H9 (cell line): ENCODE measurements around the gene ACTR2. TPM values are rescaled to one million over a fixed set of nuclear protein-coding genes. Genes with fewer than 3 reads are reported as not detected.

ENCODE experiments used
- DNase-seq: peaks from one replicate; pipeline ENCODE4 v3.0.0-alpha.2; 2017
- H2AFZ ChIP-seq: one replicate; pipeline ENCODE4 v1.6.1; 2013; ENCODE audit warnings: mild to moderate bottlenecking, low read length, control low read depth, moderate library complexity
- H2AK5ac ChIP-seq: 2 replicates; pipeline ENCODE4 v1.6.1; 2013; ENCODE audit warnings: low read length, control low read depth, mixed read lengths; ENCODE audit not compliant: insufficient read length
- H2BK120ac ChIP-seq: one replicate; pipeline ENCODE4 v1.6.1; 2013; ENCODE audit warnings: low read depth, mild to moderate bottlenecking, low read length, control low read depth, inconsistent platforms; ENCODE audit not compliant: poor library complexity, severe bottlenecking
- H2BK12ac ChIP-seq: 2 replicates; pipeline ENCODE4 v1.6.1; 2013; ENCODE audit warnings: low read length, control low read depth, mixed read lengths, low read depth; ENCODE audit not compliant: insufficient read length
- H2BK15ac ChIP-seq: 2 replicates; pipeline ENCODE4 v1.6.1; 2013; ENCODE audit warnings: low read depth, low read length, control low read depth
- H2BK20ac ChIP-seq: one replicate; pipeline ENCODE4 v1.6.1; 2013; ENCODE audit warnings: low read depth, mild to moderate bottlenecking, low read length, control low read depth, inconsistent platforms; ENCODE audit not compliant: poor library complexity, severe bottlenecking
- H2BK5ac ChIP-seq: 2 replicates; pipeline ENCODE4 v1.6.1; 2013; ENCODE audit warnings: low read length, control low read depth, mixed read lengths; ENCODE audit not compliant: insufficient read length
- H3K14ac ChIP-seq: 2 replicates; pipeline ENCODE4 v1.6.1; 2013; ENCODE audit warnings: low read length, control low read depth; ENCODE audit not compliant: insufficient read depth
- H3K18ac ChIP-seq: 2 replicates; pipeline ENCODE4 v1.6.1; 2013; ENCODE audit warnings: low read depth, mild to moderate bottlenecking, mixed read lengths, low read length, control low read depth; ENCODE audit not compliant: insufficient read length
- H3K23ac ChIP-seq: 2 replicates; pipeline ENCODE4 v1.6.1; 2013; ENCODE audit warnings: low read length, control low read depth, mixed read lengths, low read depth; ENCODE audit not compliant: insufficient read length
- H3K23me2 ChIP-seq: 2 replicates; pipeline ENCODE4 v1.6.1; 2013; ENCODE audit warnings: low read depth, mild to moderate bottlenecking, mixed read lengths, low read length, control low read depth; ENCODE audit not compliant: insufficient read length, poor library complexity, severe bottlenecking
- H3K27ac ChIP-seq: 2 replicates; pipeline ENCODE4 v1.5.1; 2013; ENCODE audit warnings: low read length, control low read depth, mixed read lengths, low read depth; ENCODE audit not compliant: insufficient read length
- H3K27me3 ChIP-seq: 2 replicates; pipeline ENCODE4 v1.6.1; 2013; ENCODE audit warnings: low read length, control low read depth, inconsistent platforms; ENCODE audit not compliant: insufficient read depth
- H3K4ac ChIP-seq: 2 replicates; pipeline ENCODE4 v1.6.1; 2013; ENCODE audit warnings: low read depth, mild to moderate bottlenecking, control low read depth, inconsistent platforms, low read length, moderate library complexity
- H3K4me1 ChIP-seq: 2 replicates; pipeline ENCODE4 v1.6.1; 2013; ENCODE audit warnings: low read length, control low read depth, inconsistent platforms; ENCODE audit not compliant: insufficient read depth
- H3K4me2 ChIP-seq: 2 replicates; pipeline ENCODE4 v1.6.1; 2013; ENCODE audit warnings: low read length, control low read depth, mixed read lengths; ENCODE audit not compliant: insufficient read length, insufficient read depth
- H3K56ac ChIP-seq: 2 replicates; pipeline ENCODE4 v1.6.1; 2013; ENCODE audit warnings: low read depth, mild to moderate bottlenecking, mixed read lengths, low read length, control low read depth; ENCODE audit not compliant: insufficient read length
- H3K79me1 ChIP-seq: 2 replicates; pipeline ENCODE4 v1.6.1; 2013; ENCODE audit warnings: low read depth, mild to moderate bottlenecking, moderate library complexity, low read length, control low read depth, inconsistent platforms; ENCODE audit not compliant: insufficient read depth, poor library complexity, severe bottlenecking
- H3K79me2 ChIP-seq: 2 replicates; pipeline ENCODE4 v1.6.1; 2013; ENCODE audit warnings: low read length, control low read depth, inconsistent platforms; ENCODE audit not compliant: insufficient read depth
- H3K9ac ChIP-seq: 2 replicates; pipeline ENCODE4 v1.6.1; 2013; ENCODE audit warnings: low read length, control low read depth, mixed read lengths; ENCODE audit not compliant: insufficient read length; ENCODE audit errors: extremely low read depth
- H3K9me3 ChIP-seq: one replicate; pipeline ENCODE4 v1.6.1; 2013; ENCODE audit warnings: low read depth, low read length, inconsistent platforms; ENCODE audit not compliant: control insufficient read depth
- H3T11ph ChIP-seq: one replicate; pipeline ENCODE4 v1.6.1; 2013; ENCODE audit warnings: mild to moderate bottlenecking, low read length, control low read depth, inconsistent platforms
- H4K20me1 ChIP-seq: one replicate; pipeline ENCODE4 v1.6.1; 2013; ENCODE audit not compliant: control insufficient read depth, insufficient read length, insufficient read depth
- H4K5ac ChIP-seq: 2 replicates; pipeline ENCODE4 v1.6.1; 2013; ENCODE audit warnings: low read depth, mild to moderate bottlenecking, mixed read lengths, low read length, control low read depth; ENCODE audit not compliant: insufficient read length
- H4K8ac ChIP-seq: replicated peaks from 2 replicates; pipeline ENCODE4 v1.6.1; 2013; ENCODE audit warnings: low read length, control low read depth, mixed read lengths, low read depth; ENCODE audit not compliant: insufficient read length
- H4K91ac ChIP-seq: 2 replicates; pipeline ENCODE4 v1.6.1; 2013; ENCODE audit warnings: low read depth, mild to moderate bottlenecking, moderate library complexity, mixed read lengths, low read length, control low read depth; ENCODE audit not compliant: insufficient read length
- H3K27ac Mint-ChIP-seq, 3 experiments: 2 replicates in 2 of 3; 3 replicates in 1 of 3; pipeline ENCODE4 v1.8.0; 2020 to 2021; ENCODE audit warnings: mixed read lengths in 3 of 3, mild to moderate bottlenecking in 1 of 3, moderate library complexity in 1 of 3
- H3K27me3 Mint-ChIP-seq: 2 replicates; pipeline ENCODE4 v1.8.0; 2021; ENCODE audit warnings: low read depth, mild to moderate bottlenecking, moderate library complexity, mixed read lengths
- H3K36me3 Mint-ChIP-seq, 3 experiments: 2 replicates in 2 of 3; 3 replicates in 1 of 3; pipeline ENCODE4 v1.8.0; 2020 to 2021; ENCODE audit warnings: low read depth in 3 of 3, mixed read lengths in 3 of 3; ENCODE audit not compliant: insufficient read depth in 1 of 3
- H3K4me1 Mint-ChIP-seq, 2 experiments: 2 replicates each; pipeline ENCODE4 v1.8.0; 2020; ENCODE audit warnings: mixed read lengths in 2 of 2
- H3K4me3 Mint-ChIP-seq, 2 experiments: 2 replicates in 1 of 2; 3 replicates in 1 of 2; pipeline ENCODE4 v1.8.0; 2020 to 2021; ENCODE audit warnings: mild to moderate bottlenecking in 2 of 2, mixed read lengths in 2 of 2, moderate library complexity in 1 of 2
- H3K9me3 Mint-ChIP-seq, 2 experiments: 2 replicates in 1 of 2; 3 replicates in 1 of 2; pipeline ENCODE4 v1.8.0; 2020; ENCODE audit warnings: mild to moderate bottlenecking in 2 of 2, mixed read lengths in 2 of 2, moderate library complexity in 1 of 2
- CTCF ChIP-seq: fragments of 200-600 bp; sonication (generic); conservative IDR thresholded peaks from 3 replicates; pipeline ENCODE4 v1.8.0; 2021; ENCODE audit warnings: antibody characterized with exemption, mild to moderate bottlenecking
- WGBS: extraction: QIAGEN DNeasy Blood & Tissue Kit; methylation state at CpG from one replicate; pipeline ENCODE4 v1.1.7; 2013; ENCODE audit warnings: missing lambda C conversion rate, low lambda C conversion rate, mixed read lengths; ENCODE audit not compliant: insufficient read length; ENCODE audit errors: extremely low coverage; 5-methylcytosine and 5-hydroxymethylcytosine counted together
- total RNA-seq: library from RNA; stranded (reverse); gene quantifications from 2 replicates; pipeline ENCODE4 v1.2.1, GENCODE V29; 2021

The ACTR2 gene
- total RNA-seq, 1 experiment from 2014 or later: 176 TPM

DNA sequence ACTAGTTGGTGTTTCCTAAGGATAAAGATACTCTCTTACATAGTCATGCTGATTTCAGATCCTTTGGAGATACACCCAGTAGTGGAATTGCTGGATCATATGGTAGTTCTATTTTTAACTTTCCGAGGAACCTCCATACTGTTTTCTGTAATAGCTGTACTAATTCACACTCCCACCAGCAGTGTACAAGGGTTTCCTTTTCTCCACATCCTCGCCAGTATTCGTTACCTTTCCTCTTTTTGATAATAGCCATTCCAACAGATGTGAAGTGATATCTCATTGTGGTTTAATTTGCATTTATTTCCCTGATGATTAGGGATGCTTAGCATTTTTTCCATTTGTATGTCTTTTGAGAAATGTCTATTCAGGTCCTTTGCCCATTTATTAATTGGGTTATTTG is 34.0 kb downstream of the ACTR2 start:
- Histone ChIP-seq H2AFZ (no peak overlapping the region), H3K4me2 (no peak overlapping the region), H3K4me1 (no peaks in the 10 kb centered on the region), H4K8ac (no peak overlapping the region), H3K79me2 (no peaks in the 10 kb centered on the region), H3K9ac (no peak overlapping the region), H3K23me2 (no peaks in the 10 kb centered on the region), H3K56ac (no peak overlapping the region), H3K27me3 (no peaks in the 10 kb centered on the region), H4K91ac (no peak overlapping the region), H2BK20ac (no peak overlapping the region), H3K9me3 (no peaks in the 10 kb centered on the region), H3K23ac (no peak overlapping the region), H2BK15ac (no peak overlapping the region), H3T11ph (no peak overlapping the region), H4K20me1 (no peaks in the 10 kb centered on the region), H3K14ac (no peak overlapping the region), H3K27ac (no peak overlapping the region), H2AK5ac (no peak overlapping the region), H2BK12ac (no peak overlapping the region), H3K79me1 (no peaks in the 10 kb centered on the region), H3K18ac (no peak overlapping the region), H4K5ac (no peak overlapping the region), H2BK120ac (no peak overlapping the region), H3K4ac (no peak overlapping the region), H2BK5ac (no peak overlapping the region)
- Mint-ChIP-seq H3K4me3 (no peak overlapping the region), H3K36me3 (peaks cover 8 to 48% (median 24%) of the 10 kb centered on the region in 3 experiments; a peak in 6 of 7 replicates), H3K27ac (no peak overlapping the region), H3K27me3 (no peaks in the 10 kb centered on the region; the same call in 1 of the 2 replicates), H3K9me3 (no peaks in the 10 kb centered on the region), H3K4me1 (no peaks in the 10 kb centered on the region)
- WGBS: no CpG with 5 or more reads among the region's 3 CpGs
- no peak for DNase-seq
- TF ChIP-seq CTCF: no peak
